H9 (cell line): Measurements from ENCODE around the gene IDUA. TPM values are rescaled to one million over a fixed set of nuclear protein-coding genes. Genes with fewer than 3 reads are reported as not detected.

Experiments
- DNase-seq: peaks from one replicate; pipeline ENCODE4 v3.0.0-alpha.2; 2017
- H2AFZ ChIP-seq: one replicate; pipeline ENCODE4 v1.6.1; 2013; ENCODE audit warnings: mild to moderate bottlenecking, low read length, control low read depth, moderate library complexity
- H2AK5ac ChIP-seq: 2 replicates; pipeline ENCODE4 v1.6.1; 2013; ENCODE audit warnings: low read length, control low read depth, mixed read lengths; ENCODE audit not compliant: insufficient read length
- H2BK120ac ChIP-seq: one replicate; pipeline ENCODE4 v1.6.1; 2013; ENCODE audit warnings: low read depth, mild to moderate bottlenecking, low read length, control low read depth, inconsistent platforms; ENCODE audit not compliant: poor library complexity, severe bottlenecking
- H2BK12ac ChIP-seq: 2 replicates; pipeline ENCODE4 v1.6.1; 2013; ENCODE audit warnings: low read length, control low read depth, mixed read lengths, low read depth; ENCODE audit not compliant: insufficient read length
- H2BK15ac ChIP-seq: 2 replicates; pipeline ENCODE4 v1.6.1; 2013; ENCODE audit warnings: low read depth, low read length, control low read depth
- H2BK20ac ChIP-seq: one replicate; pipeline ENCODE4 v1.6.1; 2013; ENCODE audit warnings: low read depth, mild to moderate bottlenecking, low read length, control low read depth, inconsistent platforms; ENCODE audit not compliant: poor library complexity, severe bottlenecking
- H2BK5ac ChIP-seq: 2 replicates; pipeline ENCODE4 v1.6.1; 2013; ENCODE audit warnings: low read length, control low read depth, mixed read lengths; ENCODE audit not compliant: insufficient read length
- H3K14ac ChIP-seq: 2 replicates; pipeline ENCODE4 v1.6.1; 2013; ENCODE audit warnings: low read length, control low read depth; ENCODE audit not compliant: insufficient read depth
- H3K18ac ChIP-seq: 2 replicates; pipeline ENCODE4 v1.6.1; 2013; ENCODE audit warnings: low read depth, mild to moderate bottlenecking, mixed read lengths, low read length, control low read depth; ENCODE audit not compliant: insufficient read length
- H3K23ac ChIP-seq: 2 replicates; pipeline ENCODE4 v1.6.1; 2013; ENCODE audit warnings: low read length, control low read depth, mixed read lengths, low read depth; ENCODE audit not compliant: insufficient read length
- H3K23me2 ChIP-seq: 2 replicates; pipeline ENCODE4 v1.6.1; 2013; ENCODE audit warnings: low read depth, mild to moderate bottlenecking, mixed read lengths, low read length, control low read depth; ENCODE audit not compliant: insufficient read length, poor library complexity, severe bottlenecking
- H3K27ac ChIP-seq: 2 replicates; pipeline ENCODE4 v1.5.1; 2013; ENCODE audit warnings: low read length, control low read depth, mixed read lengths, low read depth; ENCODE audit not compliant: insufficient read length
- H3K27me3 ChIP-seq: 2 replicates; pipeline ENCODE4 v1.6.1; 2013; ENCODE audit warnings: low read length, control low read depth, inconsistent platforms; ENCODE audit not compliant: insufficient read depth
- H3K4ac ChIP-seq: 2 replicates; pipeline ENCODE4 v1.6.1; 2013; ENCODE audit warnings: low read depth, mild to moderate bottlenecking, control low read depth, inconsistent platforms, low read length, moderate library complexity
- H3K4me1 ChIP-seq: 2 replicates; pipeline ENCODE4 v1.6.1; 2013; ENCODE audit warnings: low read length, control low read depth, inconsistent platforms; ENCODE audit not compliant: insufficient read depth
- H3K4me2 ChIP-seq: 2 replicates; pipeline ENCODE4 v1.6.1; 2013; ENCODE audit warnings: low read length, control low read depth, mixed read lengths; ENCODE audit not compliant: insufficient read length, insufficient read depth
- H3K56ac ChIP-seq: 2 replicates; pipeline ENCODE4 v1.6.1; 2013; ENCODE audit warnings: low read depth, mild to moderate bottlenecking, mixed read lengths, low read length, control low read depth; ENCODE audit not compliant: insufficient read length
- H3K79me1 ChIP-seq: 2 replicates; pipeline ENCODE4 v1.6.1; 2013; ENCODE audit warnings: low read depth, mild to moderate bottlenecking, moderate library complexity, low read length, control low read depth, inconsistent platforms; ENCODE audit not compliant: insufficient read depth, poor library complexity, severe bottlenecking
- H3K79me2 ChIP-seq: 2 replicates; pipeline ENCODE4 v1.6.1; 2013; ENCODE audit warnings: low read length, control low read depth, inconsistent platforms; ENCODE audit not compliant: insufficient read depth
- H3K9ac ChIP-seq: 2 replicates; pipeline ENCODE4 v1.6.1; 2013; ENCODE audit warnings: low read length, control low read depth, mixed read lengths; ENCODE audit not compliant: insufficient read length; ENCODE audit errors: extremely low read depth
- H3K9me3 ChIP-seq: one replicate; pipeline ENCODE4 v1.6.1; 2013; ENCODE audit warnings: low read depth, low read length, inconsistent platforms; ENCODE audit not compliant: control insufficient read depth
- H3T11ph ChIP-seq: one replicate; pipeline ENCODE4 v1.6.1; 2013; ENCODE audit warnings: mild to moderate bottlenecking, low read length, control low read depth, inconsistent platforms
- H4K20me1 ChIP-seq: one replicate; pipeline ENCODE4 v1.6.1; 2013; ENCODE audit not compliant: control insufficient read depth, insufficient read length, insufficient read depth
- H4K5ac ChIP-seq: 2 replicates; pipeline ENCODE4 v1.6.1; 2013; ENCODE audit warnings: low read depth, mild to moderate bottlenecking, mixed read lengths, low read length, control low read depth; ENCODE audit not compliant: insufficient read length
- H4K8ac ChIP-seq: replicated peaks from 2 replicates; pipeline ENCODE4 v1.6.1; 2013; ENCODE audit warnings: low read length, control low read depth, mixed read lengths, low read depth; ENCODE audit not compliant: insufficient read length
- H4K91ac ChIP-seq: 2 replicates; pipeline ENCODE4 v1.6.1; 2013; ENCODE audit warnings: low read depth, mild to moderate bottlenecking, moderate library complexity, mixed read lengths, low read length, control low read depth; ENCODE audit not compliant: insufficient read length
- H3K27ac Mint-ChIP-seq, 3 experiments: 2 replicates in 2 of 3; 3 replicates in 1 of 3; pipeline ENCODE4 v1.8.0; 2020 to 2021; ENCODE audit warnings: mixed read lengths in 3 of 3, mild to moderate bottlenecking in 1 of 3, moderate library complexity in 1 of 3
- H3K27me3 Mint-ChIP-seq: 2 replicates; pipeline ENCODE4 v1.8.0; 2021; ENCODE audit warnings: low read depth, mild to moderate bottlenecking, moderate library complexity, mixed read lengths
- H3K36me3 Mint-ChIP-seq, 3 experiments: 2 replicates in 2 of 3; 3 replicates in 1 of 3; pipeline ENCODE4 v1.8.0; 2020 to 2021; ENCODE audit warnings: low read depth in 3 of 3, mixed read lengths in 3 of 3; ENCODE audit not compliant: insufficient read depth in 1 of 3
- H3K4me1 Mint-ChIP-seq, 2 experiments: 2 replicates each; pipeline ENCODE4 v1.8.0; 2020; ENCODE audit warnings: mixed read lengths in 2 of 2
- H3K4me3 Mint-ChIP-seq, 2 experiments: 2 replicates in 1 of 2; 3 replicates in 1 of 2; pipeline ENCODE4 v1.8.0; 2020 to 2021; ENCODE audit warnings: mild to moderate bottlenecking in 2 of 2, mixed read lengths in 2 of 2, moderate library complexity in 1 of 2
- H3K9me3 Mint-ChIP-seq, 2 experiments: 2 replicates in 1 of 2; 3 replicates in 1 of 2; pipeline ENCODE4 v1.8.0; 2020; ENCODE audit warnings: mild to moderate bottlenecking in 2 of 2, mixed read lengths in 2 of 2, moderate library complexity in 1 of 2
- CTCF ChIP-seq: fragments of 200-600 bp; sonication (generic); conservative IDR thresholded peaks from 3 replicates; pipeline ENCODE4 v1.8.0; 2021; ENCODE audit warnings: antibody characterized with exemption, mild to moderate bottlenecking
- WGBS: extraction: QIAGEN DNeasy Blood & Tissue Kit; methylation state at CpG from one replicate; pipeline ENCODE4 v1.1.7; 2013; ENCODE audit warnings: missing lambda C conversion rate, low lambda C conversion rate, mixed read lengths; ENCODE audit not compliant: insufficient read length; ENCODE audit errors: extremely low coverage; 5-methylcytosine and 5-hydroxymethylcytosine counted together
- total RNA-seq: library from RNA; stranded (reverse); gene quantifications from 2 replicates; pipeline ENCODE4 v1.2.1, GENCODE V29; 2021

The IDUA gene
- total RNA-seq, 1 experiment from 2014 or later = 14.5 TPM

GRCh38 chr4:946517-947471, 40.0 kb upstream of the IDUA start:
- no peaks in the 10 kb centered on the region for H4K20me1 ChIP-seq
- H3K9me3 Mint-ChIP-seq = no peaks in the 10 kb centered on the region

More at GRCh38 chr4:946517-947471, 40.0 kb upstream of the IDUA start:
- Histone ChIP-seq H3K4me1 (no peaks in the 10 kb centered on the region; the same call in 1 of the 2 replicates), H2BK20ac (no peak overlapping the region), H3K9ac (no peak overlapping the region), H3K4ac (no peak overlapping the region), H4K8ac (no peak overlapping the region), H3K23ac (no peak overlapping the region), H3K18ac (no peak overlapping the region), H3K79me2 (no peaks in the 10 kb centered on the region), H2BK120ac (no peak overlapping the region), H3K79me1 (no peaks in the 10 kb centered on the region), H2BK15ac (no peak overlapping the region), H3K4me2 (no peak overlapping the region), H2BK5ac (no peak overlapping the region), H2BK12ac (no peak overlapping the region), H4K5ac (no peak overlapping the region), H2AK5ac (no peak overlapping the region), H4K91ac (no peak overlapping the region), H3K9me3 (no peaks in the 10 kb centered on the region), H3K23me2 (no peaks in the 10 kb centered on the region), H2AFZ (no peak overlapping the region), H3K27me3 (no peaks in the 10 kb centered on the region), H3K27ac (no peak overlapping the region), H3T11ph (no peak overlapping the region), H3K14ac (no peak overlapping the region), H3K56ac (no peak overlapping the region)
- DNase-seq = no peak
- Mint-ChIP-seq H3K27me3 (peaks cover 13% of the 10 kb centered on the region), H3K36me3 (no peaks in the 10 kb centered on the region; a peak in 1 of 7 replicates), H3K4me3 (no peak overlapping the region), H3K27ac (no peak overlapping the region), H3K4me1 (peaks cover 13 to 21% of the 10 kb centered on the region in 2 experiments)
- no peak for TF ChIP-seq CTCF
- WGBS = no CpG with 5 or more reads among the region's 62 CpGs
